SU-DHL-6 (cell line): Measurements from ENCODE around the gene ZFHX3.

Experiments used
- EZH2phosphoT487 ChIP-seq: fragments of 200-600 bp; sonication (generic), shearing (Covaris generic); conservative IDR thresholded peaks from 2 replicates; pipeline ENCODE4 v1.6.1; 2018; ENCODE audit warnings: mild to moderate bottlenecking, antibody characterized with exemption, low read length, moderate library complexity, mixed read lengths
- TF ChIP-seq, protein P1 (sequence below): fragments of 200-600 bp; sonication (generic); IDR thresholded peaks from one replicate; pipeline ENCODE4 v1.5.1; 2017; ENCODE audit warnings: antibody characterized with exemption, mild to moderate bottlenecking, low read length, moderate library complexity; ENCODE audit not compliant: insufficient read depth, poor library complexity, severe bottlenecking

DNA sequence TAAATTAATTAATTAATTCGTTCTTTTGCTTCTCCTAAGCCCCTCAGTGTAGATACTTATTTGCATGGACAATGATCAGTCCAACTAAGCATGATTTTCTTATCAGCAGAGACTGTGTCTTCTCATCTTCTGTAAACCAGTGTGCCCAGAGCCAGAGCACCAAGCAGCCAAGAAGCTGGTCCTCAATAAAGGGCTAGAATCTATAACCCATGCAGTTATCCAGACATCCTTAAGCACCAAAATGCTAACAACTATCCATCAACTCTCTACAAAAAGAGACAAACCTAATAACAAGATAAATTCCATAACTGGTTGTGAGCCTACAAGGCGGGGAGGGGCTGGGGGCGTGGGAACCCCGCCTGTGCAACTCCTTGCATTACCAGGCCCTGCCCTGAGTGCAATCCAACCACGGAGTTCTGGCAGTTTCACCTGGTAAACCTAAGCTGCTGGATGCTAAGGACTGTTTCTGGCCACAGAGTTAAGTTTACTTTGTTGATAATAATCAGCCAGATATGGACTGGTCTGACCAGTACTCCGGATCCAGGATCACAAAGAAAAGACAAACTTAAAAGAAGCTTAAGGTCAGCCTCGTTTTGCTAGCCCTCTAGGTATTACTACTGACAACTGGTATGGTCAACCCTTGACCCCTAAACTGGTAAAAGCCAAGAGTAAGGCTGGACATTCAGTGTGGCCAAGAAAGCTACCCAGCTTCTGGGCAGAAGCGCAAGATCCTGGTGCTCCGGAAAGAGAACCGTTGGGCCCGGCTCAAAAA, 51.5 kb downstream of the ZFHX3 start:
- TF ChIP-seq, protein P1, sequence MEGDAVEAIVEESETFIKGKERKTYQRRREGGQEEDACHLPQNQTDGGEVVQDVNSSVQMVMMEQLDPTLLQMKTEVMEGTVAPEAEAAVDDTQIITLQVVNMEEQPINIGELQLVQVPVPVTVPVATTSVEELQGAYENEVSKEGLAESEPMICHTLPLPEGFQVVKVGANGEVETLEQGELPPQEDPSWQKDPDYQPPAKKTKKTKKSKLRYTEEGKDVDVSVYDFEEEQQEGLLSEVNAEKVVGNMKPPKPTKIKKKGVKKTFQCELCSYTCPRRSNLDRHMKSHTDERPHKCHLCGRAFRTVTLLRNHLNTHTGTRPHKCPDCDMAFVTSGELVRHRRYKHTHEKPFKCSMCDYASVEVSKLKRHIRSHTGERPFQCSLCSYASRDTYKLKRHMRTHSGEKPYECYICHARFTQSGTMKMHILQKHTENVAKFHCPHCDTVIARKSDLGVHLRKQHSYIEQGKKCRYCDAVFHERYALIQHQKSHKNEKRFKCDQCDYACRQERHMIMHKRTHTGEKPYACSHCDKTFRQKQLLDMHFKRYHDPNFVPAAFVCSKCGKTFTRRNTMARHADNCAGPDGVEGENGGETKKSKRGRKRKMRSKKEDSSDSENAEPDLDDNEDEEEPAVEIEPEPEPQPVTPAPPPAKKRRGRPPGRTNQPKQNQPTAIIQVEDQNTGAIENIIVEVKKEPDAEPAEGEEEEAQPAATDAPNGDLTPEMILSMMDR, result no peak
- TF ChIP-seq EZH2phosphoT487, result no peak
